Measurements from ENCODE around the gene SIRPB1. TPM values are rescaled to one million over a fixed set of nuclear protein-coding genes. Genes with fewer than 3 reads are reported as not detected.

SIRPB1 gene
- total and polyA plus RNA-seq, 7 donors: 0.36 to 5.2 (median 1.7) TPM; not detected in 1

- intact Hi-C loops (cut with DNase I): no loop called here
- no peak overlapping the region for H3K4me3 ChIP-seq
- H3K27me3 ChIP-seq: no peaks in the 10 kb centered on the region
- no peaks in the 10 kb centered on the region for H3K4me1 ChIP-seq
- H3K27ac ChIP-seq: no peak overlapping the region
- WGBS, 2 donors: 76 to 79% methylated on average over 2 of the region's 2 CpGs
- peaks cover 0 to 3% (median 0%) of the 10 kb centered on the region in 4 donors for H3K9me3 ChIP-seq
- TF ChIP-seq EP300 (IDR thresholded peaks at IDR 0.05): no peak
- no peak for TF ChIP-seq CTCF (IDR thresholded peaks at IDR 0.05)
- no peak for TF ChIP-seq POLR2AphosphoS5 (IDR thresholded peaks at IDR 0.05)
- no peak for TF ChIP-seq POLR2A (IDR thresholded peaks at IDR 0.05)
- H3K36me3 ChIP-seq: no peaks in the 10 kb centered on the region
- DNase-seq: no peak
Measured at GRCh38 chr20:1637755-1638154, 17.9 kb upstream of the SIRPB1 start.

DNA sequence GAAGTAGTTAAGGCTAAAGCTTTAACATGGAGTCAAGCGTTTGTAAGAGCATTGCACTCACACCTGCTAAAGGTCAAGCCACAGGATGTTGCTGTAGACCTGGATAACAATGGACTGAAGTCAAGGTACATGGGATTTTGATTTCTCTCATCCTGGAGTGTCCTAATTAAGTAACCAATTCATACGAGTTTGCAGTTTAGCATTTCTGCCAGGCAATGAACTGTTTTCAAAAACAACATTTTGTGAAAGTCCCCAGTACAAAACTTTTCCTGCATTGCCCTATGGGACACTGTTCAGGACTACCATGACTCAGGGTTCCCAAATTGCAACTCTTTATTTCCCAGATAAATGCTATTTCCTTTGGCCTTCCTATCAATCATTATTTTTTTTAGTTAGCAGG lies 17.4 kb upstream of the SIRPB1 start:
- WGBS, 2 donors: 58 to 63% methylated on average over 2 of the region's 2 CpGs
- H3K4me3 ChIP-seq: no peak overlapping the region
- H3K4me1 ChIP-seq: no peaks in the 10 kb centered on the region
- no peak overlapping the region for H3K27ac ChIP-seq
- no peak for DNase-seq
- peaks cover 0 to 3% (median 0%) of the 10 kb centered on the region in 4 donors for H3K9me3 ChIP-seq
- no peaks in the 10 kb centered on the region for H3K27me3 ChIP-seq
- intact Hi-C loops (cut with DNase I): no loop called here
- H3K36me3 ChIP-seq: no peaks in the 10 kb centered on the region
- TF ChIP-seq CTCF (IDR thresholded peaks at IDR 0.05) (no peak), POLR2AphosphoS5 (IDR thresholded peaks at IDR 0.05) (no peak), EP300 (IDR thresholded peaks at IDR 0.05) (no peak), POLR2A (IDR thresholded peaks at IDR 0.05) (no peak)

GRCh38 chr20:1636621-1637020 lies 16.8 kb upstream of the SIRPB1 start:
- Histone ChIP-seq H3K27me3 (no peaks in the 10 kb centered on the region), H3K36me3 (no peaks in the 10 kb centered on the region), H3K4me3 (no peak overlapping the region), H3K4me1 (no peaks in the 10 kb centered on the region), H3K9me3 (peaks cover 0 to 3% (median 0%) of the 10 kb centered on the region in 4 donors), H3K27ac (no peak overlapping the region)
- TF ChIP-seq EP300 (IDR thresholded peaks at IDR 0.05): no peak
- TF ChIP-seq POLR2A (IDR thresholded peaks at IDR 0.05): no peak
- TF ChIP-seq POLR2AphosphoS5 (IDR thresholded peaks at IDR 0.05): no peak
- TF ChIP-seq CTCF (IDR thresholded peaks at IDR 0.05): no peak
- 29 to 70% methylated on average over 2 of the region's 2 CpGs for WGBS, 2 donors
- intact Hi-C loops (cut with DNase I): no loop called here
- DNase-seq: no peak

DNA sequence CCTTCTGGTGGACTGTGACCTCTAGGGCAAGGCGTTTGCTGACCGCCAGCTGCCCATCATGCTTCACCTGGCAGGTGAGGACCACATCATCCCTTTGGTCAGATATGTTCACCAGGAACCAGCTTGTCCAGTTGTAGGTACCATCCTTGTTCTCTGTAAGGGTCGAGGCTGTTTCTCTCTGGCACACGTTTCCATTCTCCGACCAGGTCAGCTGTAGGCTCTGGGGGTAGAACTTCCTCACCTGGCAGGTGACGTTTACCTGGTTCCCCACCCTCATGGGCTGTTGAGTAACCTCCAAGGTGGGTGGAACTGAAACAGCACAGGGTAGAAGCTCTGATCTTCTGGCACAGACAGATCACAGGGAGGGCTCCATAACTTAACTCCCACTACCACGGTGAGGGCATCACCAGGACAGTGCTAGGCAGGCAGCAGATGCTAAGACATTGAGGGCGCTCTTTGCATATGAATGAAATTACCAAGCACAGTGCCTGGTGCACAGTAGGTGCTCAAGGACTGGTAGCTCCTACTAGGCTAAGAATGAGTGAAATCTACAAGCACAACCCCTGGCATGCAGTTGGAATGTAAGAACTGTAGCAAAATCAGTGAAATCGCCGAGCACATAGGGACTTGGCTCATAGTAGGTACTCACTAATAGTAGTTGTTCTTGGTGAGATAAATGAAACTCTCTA lies 15.6 kb upstream of the SIRPB1 start:
- Histone ChIP-seq H3K36me3 (no peaks in the 10 kb centered on the region), H3K27ac (no peak overlapping the region), H3K9me3 (peaks cover 0 to 3% (median 0%) of the 10 kb centered on the region in 4 donors), H3K4me1 (no peaks in the 10 kb centered on the region), H3K27me3 (no peaks in the 10 kb centered on the region), H3K4me3 (no peak overlapping the region)
- TF ChIP-seq POLR2A (IDR thresholded peaks at IDR 0.05) (no peak), CTCF (IDR thresholded peaks at IDR 0.05) (no peak), POLR2AphosphoS5 (IDR thresholded peaks at IDR 0.05) (no peak)
- DNase-seq: no peak
- 77 to 84% methylated on average over 10 of the region's 10 CpGs for WGBS, 2 donors
- intact Hi-C loops (cut with DNase I): no loop called here

GRCh38 chr20:1633535-1633934 lies 13.7 kb upstream of the SIRPB1 start:
- TF ChIP-seq CTCF (IDR thresholded peaks at IDR 0.05): no peak
- no peak for TF ChIP-seq EP300 (IDR thresholded peaks at IDR 0.05)
- Histone ChIP-seq H3K36me3 (no peaks in the 10 kb centered on the region), H3K4me1 (no peaks in the 10 kb centered on the region), H3K9me3 (no peaks in the 10 kb centered on the region), H3K27ac (no peak overlapping the region), H3K4me3 (no peak overlapping the region), H3K27me3 (no peaks in the 10 kb centered on the region)
- intact Hi-C loops (cut with DNase I): no loop called here
- no peak for DNase-seq
- WGBS, 2 donors: 83 to 86% methylated on average over 4 of the region's 4 CpGs

Data from sigmoid colon (tissue), 7 donors.